ENCODE measurements around the gene PSTK. TPM values are rescaled to one million over a fixed set of nuclear protein-coding genes. Genes with fewer than 3 reads are reported as not detected.

Gene PSTK
- polyA plus RNA-seq, 2 of the 4 experiments (the other 2 are of a cell fraction) = 5.3 to 9.0 TPM

DNA sequence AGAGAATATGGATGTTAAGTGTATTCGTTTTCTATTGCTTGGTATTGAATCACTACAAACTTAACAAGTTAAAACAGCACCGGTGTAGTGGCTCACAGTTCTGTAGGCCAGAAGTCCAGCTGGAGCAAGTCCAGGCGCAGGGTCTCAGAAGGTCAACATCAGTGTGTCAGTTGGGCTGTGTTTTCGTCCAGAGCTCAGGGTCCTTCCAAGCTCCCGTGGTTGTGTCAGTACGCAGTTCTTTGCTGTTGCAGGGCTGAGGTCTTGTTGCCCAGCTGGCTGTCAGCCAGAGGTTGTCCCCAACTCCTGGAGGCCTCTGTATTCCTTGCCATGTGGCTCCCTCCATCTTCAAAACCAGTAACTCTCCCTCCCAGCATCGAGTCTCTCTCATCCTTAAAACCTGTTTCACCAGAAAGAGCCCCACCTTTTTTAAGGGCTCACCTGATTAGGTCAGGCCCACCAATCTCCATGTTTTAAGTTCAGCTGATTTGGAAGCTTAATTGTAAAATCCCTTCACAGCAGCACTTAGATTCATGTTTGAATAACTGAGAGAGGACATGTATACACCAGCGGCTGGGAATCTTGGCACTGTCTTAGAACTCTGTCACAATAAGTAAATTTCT lies 55.4 kb downstream of the PSTK start:
- TF ChIP-seq RNF2 (IDR thresholded peaks at IDR 0.05; ENCODE audit: borderline replicate concordance, low read depth) (no peak), MYC (IDR thresholded peaks at IDR 0.05; ENCODE audit: borderline replicate concordance, low read length) (no peak), HOXB5 (CRISPR knock-in tag; IDR thresholded peaks at IDR 0.05) (no peak), HOXB13 (CRISPR knock-in tag; IDR thresholded peaks at IDR 0.05; ENCODE audit: low read depth) (no peak), EP300 (IDR thresholded peaks at IDR 0.05) (no peak), CBX8 (IDR thresholded peaks at IDR 0.05) (no peak), RAD21 (conservative IDR thresholded peaks at IDR 0.05 in 1 of 2, IDR thresholded peaks at IDR 0.05 in 1 of 2) (no peak), CHD2 (IDR thresholded peaks at IDR 0.05; ENCODE audit: low read length, partially characterized antibody) (no peak)
- TF ChIP-seq, protein P1, sequence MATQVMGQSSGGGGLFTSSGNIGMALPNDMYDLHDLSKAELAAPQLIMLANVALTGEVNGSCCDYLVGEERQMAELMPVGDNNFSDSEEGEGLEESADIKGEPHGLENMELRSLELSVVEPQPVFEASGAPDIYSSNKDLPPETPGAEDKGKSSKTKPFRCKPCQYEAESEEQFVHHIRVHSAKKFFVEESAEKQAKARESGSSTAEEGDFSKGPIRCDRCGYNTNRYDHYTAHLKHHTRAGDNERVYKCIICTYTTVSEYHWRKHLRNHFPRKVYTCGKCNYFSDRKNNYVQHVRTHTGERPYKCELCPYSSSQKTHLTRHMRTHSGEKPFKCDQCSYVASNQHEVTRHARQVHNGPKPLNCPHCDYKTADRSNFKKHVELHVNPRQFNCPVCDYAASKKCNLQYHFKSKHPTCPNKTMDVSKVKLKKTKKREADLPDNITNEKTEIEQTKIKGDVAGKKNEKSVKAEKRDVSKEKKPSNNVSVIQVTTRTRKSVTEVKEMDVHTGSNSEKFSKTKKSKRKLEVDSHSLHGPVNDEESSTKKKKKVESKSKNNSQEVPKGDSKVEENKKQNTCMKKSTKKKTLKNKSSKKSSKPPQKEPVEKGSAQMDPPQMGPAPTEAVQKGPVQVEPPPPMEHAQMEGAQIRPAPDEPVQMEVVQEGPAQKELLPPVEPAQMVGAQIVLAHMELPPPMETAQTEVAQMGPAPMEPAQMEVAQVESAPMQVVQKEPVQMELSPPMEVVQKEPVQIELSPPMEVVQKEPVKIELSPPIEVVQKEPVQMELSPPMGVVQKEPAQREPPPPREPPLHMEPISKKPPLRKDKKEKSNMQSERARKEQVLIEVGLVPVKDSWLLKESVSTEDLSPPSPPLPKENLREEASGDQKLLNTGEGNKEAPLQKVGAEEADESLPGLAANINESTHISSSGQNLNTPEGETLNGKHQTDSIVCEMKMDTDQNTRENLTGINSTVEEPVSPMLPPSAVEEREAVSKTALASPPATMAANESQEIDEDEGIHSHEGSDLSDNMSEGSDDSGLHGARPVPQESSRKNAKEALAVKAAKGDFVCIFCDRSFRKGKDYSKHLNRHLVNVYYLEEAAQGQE (IDR thresholded peaks at IDR 0.05) = no peak
- TF ChIP-seq, protein P2, sequence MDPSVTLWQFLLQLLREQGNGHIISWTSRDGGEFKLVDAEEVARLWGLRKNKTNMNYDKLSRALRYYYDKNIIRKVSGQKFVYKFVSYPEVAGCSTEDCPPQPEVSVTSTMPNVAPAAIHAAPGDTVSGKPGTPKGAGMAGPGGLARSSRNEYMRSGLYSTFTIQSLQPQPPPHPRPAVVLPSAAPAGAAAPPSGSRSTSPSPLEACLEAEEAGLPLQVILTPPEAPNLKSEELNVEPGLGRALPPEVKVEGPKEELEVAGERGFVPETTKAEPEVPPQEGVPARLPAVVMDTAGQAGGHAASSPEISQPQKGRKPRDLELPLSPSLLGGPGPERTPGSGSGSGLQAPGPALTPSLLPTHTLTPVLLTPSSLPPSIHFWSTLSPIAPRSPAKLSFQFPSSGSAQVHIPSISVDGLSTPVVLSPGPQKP (IDR thresholded peaks at IDR 0.05; ENCODE audit: low read depth, low read length) = no peak
- TF ChIP-seq, protein P3, sequence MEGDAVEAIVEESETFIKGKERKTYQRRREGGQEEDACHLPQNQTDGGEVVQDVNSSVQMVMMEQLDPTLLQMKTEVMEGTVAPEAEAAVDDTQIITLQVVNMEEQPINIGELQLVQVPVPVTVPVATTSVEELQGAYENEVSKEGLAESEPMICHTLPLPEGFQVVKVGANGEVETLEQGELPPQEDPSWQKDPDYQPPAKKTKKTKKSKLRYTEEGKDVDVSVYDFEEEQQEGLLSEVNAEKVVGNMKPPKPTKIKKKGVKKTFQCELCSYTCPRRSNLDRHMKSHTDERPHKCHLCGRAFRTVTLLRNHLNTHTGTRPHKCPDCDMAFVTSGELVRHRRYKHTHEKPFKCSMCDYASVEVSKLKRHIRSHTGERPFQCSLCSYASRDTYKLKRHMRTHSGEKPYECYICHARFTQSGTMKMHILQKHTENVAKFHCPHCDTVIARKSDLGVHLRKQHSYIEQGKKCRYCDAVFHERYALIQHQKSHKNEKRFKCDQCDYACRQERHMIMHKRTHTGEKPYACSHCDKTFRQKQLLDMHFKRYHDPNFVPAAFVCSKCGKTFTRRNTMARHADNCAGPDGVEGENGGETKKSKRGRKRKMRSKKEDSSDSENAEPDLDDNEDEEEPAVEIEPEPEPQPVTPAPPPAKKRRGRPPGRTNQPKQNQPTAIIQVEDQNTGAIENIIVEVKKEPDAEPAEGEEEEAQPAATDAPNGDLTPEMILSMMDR (IDR thresholded peaks at IDR 0.05) = no peak
- TF ChIP-seq, protein P4, sequence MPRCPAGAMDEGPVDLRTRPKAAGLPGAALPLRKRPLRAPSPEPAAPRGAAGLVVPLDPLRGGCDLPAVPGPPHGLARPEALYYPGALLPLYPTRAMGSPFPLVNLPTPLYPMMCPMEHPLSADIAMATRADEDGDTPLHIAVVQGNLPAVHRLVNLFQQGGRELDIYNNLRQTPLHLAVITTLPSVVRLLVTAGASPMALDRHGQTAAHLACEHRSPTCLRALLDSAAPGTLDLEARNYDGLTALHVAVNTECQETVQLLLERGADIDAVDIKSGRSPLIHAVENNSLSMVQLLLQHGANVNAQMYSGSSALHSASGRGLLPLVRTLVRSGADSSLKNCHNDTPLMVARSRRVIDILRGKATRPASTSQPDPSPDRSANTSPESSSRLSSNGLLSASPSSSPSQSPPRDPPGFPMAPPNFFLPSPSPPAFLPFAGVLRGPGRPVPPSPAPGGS (IDR thresholded peaks at IDR 0.05) = no peak
- 67% methylated on average over 8 of the region's 8 CpGs for WGBS (ENCODE audit: missing lambda C conversion rate)
- Histone ChIP-seq H3K27ac (no peak overlapping the region), H3K4me3 (no peak overlapping the region), H3K9me3 (no peaks in the 10 kb centered on the region), H3K4me1 (no peaks in the 10 kb centered on the region), H3K4me2 (no peak overlapping the region)
- DNase-seq (ENCODE audit: low read depth in 1 of 2, low spot score in 1 of 2) (no peak), ATAC-seq (no peak), FAIRE-seq (no peak)
- CTCF ChIA-PET = interaction anchor here (1.0 to 1.1 kb wide), 3 partner anchors 9 to 25 kb away, joined by 3 to 4 read pairs (median 3); no protein-coding TSS in a partner anchor
- POLR2A ChIA-PET = no interaction called here

DNA sequence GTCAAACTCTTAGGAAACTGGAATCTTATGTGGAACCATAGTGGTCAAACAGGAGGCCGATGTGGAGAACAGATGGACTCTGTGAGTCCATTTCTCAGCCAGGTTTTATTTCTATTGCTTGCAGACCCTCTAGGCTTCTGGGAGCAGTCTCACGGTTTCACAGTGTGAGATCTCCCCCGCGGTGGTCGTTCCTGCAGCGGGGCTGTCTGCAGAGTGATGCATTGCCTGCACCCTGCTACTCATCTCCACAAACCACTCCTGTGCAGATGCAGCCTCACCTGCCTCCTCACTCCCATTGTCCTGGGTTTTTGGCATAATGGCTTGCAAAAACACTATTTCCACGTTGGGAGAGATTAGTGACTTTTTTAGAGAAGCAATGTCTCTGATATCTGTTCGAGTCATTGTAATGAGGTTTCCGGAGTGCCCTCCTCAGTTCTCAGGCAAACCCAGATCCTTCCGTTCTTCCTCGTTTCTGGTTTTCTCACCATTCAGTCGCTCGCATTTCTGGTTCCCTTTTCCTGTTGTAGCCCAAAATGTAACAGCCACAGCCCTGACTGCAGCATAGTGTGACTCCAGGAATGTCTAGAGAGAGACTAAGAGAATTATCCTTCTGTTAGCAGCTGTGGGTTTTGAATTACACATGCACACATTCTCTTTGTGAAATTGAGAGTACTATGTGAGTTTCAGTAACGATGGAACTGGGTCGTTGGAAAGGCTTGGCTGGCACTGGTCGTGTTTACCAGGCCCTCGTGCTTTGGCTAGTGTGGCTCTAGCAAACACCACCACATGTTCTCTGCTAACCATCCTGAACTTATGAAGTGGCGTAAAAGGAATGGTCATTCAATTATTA lies 58.8 kb downstream of the PSTK start:
- TF ChIP-seq TP53 (CRISPR knock-in tag; IDR thresholded peaks at IDR 0.05) = no peak
- TF ChIP-seq EP300 (IDR thresholded peaks at IDR 0.05) = no peak
- TF ChIP-seq CHD2 (IDR thresholded peaks at IDR 0.05; ENCODE audit: low read length, partially characterized antibody) = no peak
- no peak for TF ChIP-seq RARB (CRISPR knock-in tag; IDR thresholded peaks at IDR 0.05)
- no peak for TF ChIP-seq ZC3H11A (IDR thresholded peaks at IDR 0.05)
- TF ChIP-seq, protein P5, sequence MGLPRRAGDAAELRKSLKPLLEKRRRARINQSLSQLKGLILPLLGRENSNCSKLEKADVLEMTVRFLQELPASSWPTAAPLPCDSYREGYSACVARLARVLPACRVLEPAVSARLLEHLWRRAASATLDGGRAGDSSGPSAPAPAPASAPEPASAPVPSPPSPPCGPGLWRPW (IDR thresholded peaks at IDR 0.05) = no peak
- TF ChIP-seq, protein P4 (IDR thresholded peaks at IDR 0.05) = no peak
- no peak for TF ChIP-seq JUNB (IDR thresholded peaks at IDR 0.05)
- no peak for TF ChIP-seq CBX2 (IDR thresholded peaks at IDR 0.05; ENCODE audit: borderline replicate concordance, low read depth)
- TF ChIP-seq RNF2 (IDR thresholded peaks at IDR 0.05; ENCODE audit: borderline replicate concordance, low read depth) = no peak
- no peak for TF ChIP-seq ESRRA (IDR thresholded peaks at IDR 0.05; ENCODE audit: borderline replicate concordance, low read length)
- Histone ChIP-seq H3K4me2 (no peak overlapping the region), H3K27ac (no peak overlapping the region), H3K9me3 (no peaks in the 10 kb centered on the region), H3K4me1 (no peaks in the 10 kb centered on the region), H3K4me3 (no peak overlapping the region)
- 82% methylated on average over 18 of the region's 18 CpGs for WGBS (ENCODE audit: missing lambda C conversion rate)
- no peak for FAIRE-seq
- CTCF ChIA-PET = interaction anchor here (1.0 to 9.2 kb wide), 5 partner anchors 17 to 521 kb away, joined by 3 to 130 read pairs (median 5); partner anchors contain the start of gene BUB3
- ATAC-seq = no peak
- POLR2A ChIA-PET = no interaction called here
- no peak for DNase-seq (ENCODE audit: low read depth in 1 of 2, low spot score in 1 of 2)

Measured in A549 (cell line).